A549 (cell line): ENCODE measurements around the gene SPPL2A. TPM values are rescaled to one million over a fixed set of nuclear protein-coding genes. Genes with fewer than 3 reads are reported as not detected.

Source experiments
- ATAC-seq, 2 experiments: fragments of 200-7000 bp in 1 of 2; fragments of >200 bp in 1 of 2; cut with Nextera tagmentation in 1 of 2; cut with Tn5 transposase in 1 of 2; 3 replicates each; pipeline versions ENCODE4 v1.8.0 to v1.9.1; 2018 to 2020; ENCODE audit warnings: mild to moderate bottlenecking in 1 of 2, moderate library complexity in 1 of 2
- CTCF ChIA-PET: fragments of 300-600 bp; sonication (Branson Sonifier 250); formaldehyde crosslinking; extraction: SDS; loops from one replicate; lab custom pipeline; 2021; ENCODE audit warnings: antibody characterized with exemption, inconsistent platforms; lab: Yijun Ruan, JAX
- POLR2A ChIA-PET: fragments of 350-600 bp; formaldehyde crosslinking; extraction: SDS; loops from one replicate; lab custom pipeline; 2021; ENCODE audit warnings: antibody characterized with exemption, inconsistent platforms; lab: Yijun Ruan, JAX
- DNase-seq, 2 experiments: peaks; one replicate each; pipeline versions ENCODE4 v3.0.0 to v3.0.0-alpha.2; 2011 to 2016; ENCODE audit warnings: low read depth in 1 of 2, low spot score in 1 of 2
- FAIRE-seq: peaks from 2 replicates; lab custom pipeline; 2011; peaks lifted over from hg19 to GRCh38; lab: Jason Lieb, UNC
- H3K27ac ChIP-seq, 2 experiments: fragments of >200 bp; sonication (Bioruptor Twin); formaldehyde crosslinking; 3 replicates each; pipeline ENCODE4 v1.5.1; 2016 to 2017
- H3K4me1 ChIP-seq: fragments of >200 bp; sonication (Bioruptor Twin); formaldehyde crosslinking; 3 replicates; pipeline ENCODE4 v1.6.1; 2016
- H3K4me2 ChIP-seq: fragments of >200 bp; sonication (Bioruptor Twin); formaldehyde crosslinking; 3 replicates; pipeline ENCODE4 v1.6.1; 2016
- H3K4me3 ChIP-seq: fragments of >200 bp; sonication (Bioruptor Twin); formaldehyde crosslinking; 3 replicates; pipeline ENCODE4 v1.5.1; 2016
- H3K9me3 ChIP-seq: fragments of >200 bp; sonication (Bioruptor Twin); formaldehyde crosslinking; 3 replicates; pipeline ENCODE4 v1.6.1; 2016
- BHLHE40 ChIP-seq: IDR thresholded peaks from 2 replicates; pipeline ENCODE4 v1.6.1; 2012; ENCODE audit warnings: low read depth, low read length, inconsistent platforms
- CBX2 ChIP-seq: fragments of 200-600 bp; sonication (generic); IDR thresholded peaks from 2 replicates; pipeline ENCODE4 v1.6.1; 2016; ENCODE audit warnings: low read depth, mild to moderate bottlenecking, borderline replicate concordance
- CBX8 ChIP-seq: fragments of 200-600 bp; sonication (generic); IDR thresholded peaks from 2 replicates; pipeline ENCODE4 v1.6.1; 2016
- CHD2 ChIP-seq: fragments of 150-350 bp; IDR thresholded peaks from 2 replicates; pipeline ENCODE4 v1.6.1; 2014; ENCODE audit warnings: low read length; ENCODE audit not compliant: partially characterized antibody
- CTCF ChIP-seq: fragments of >200 bp; sonication (Bioruptor Twin); formaldehyde crosslinking; IDR thresholded peaks from 3 replicates; pipeline ENCODE4 v1.5.1; 2016
- EHF ChIP-seq: fragments of 250-450 bp; sonication (Bioruptor Pico); IDR thresholded peaks from 2 replicates; pipeline ENCODE4 v1.5.0; 2020; ENCODE audit warnings: mild to moderate bottlenecking
- EHMT2 ChIP-seq: fragments of 200-600 bp; sonication (generic); IDR thresholded peaks from 2 replicates; pipeline ENCODE4 v1.6.1; 2016; ENCODE audit warnings: antibody characterized with exemption, low read depth, mild to moderate bottlenecking, moderate library complexity
- EP300 ChIP-seq, 2 experiments: fragments of >200 bp; sonication (Bioruptor Twin); formaldehyde crosslinking; IDR thresholded peaks; 2 replicates in 1 of 2; 3 replicates in 1 of 2; pipeline ENCODE4 v1.6.1; 2016 to 2017
- FOSB ChIP-seq: fragments of 250-450 bp; sonication (Bioruptor Pico); IDR thresholded peaks from 2 replicates; pipeline ENCODE4 v1.5.0; 2020; ENCODE audit warnings: mild to moderate bottlenecking, moderate library complexity
- FOXS1 ChIP-seq: fragments of 250-450 bp; sonication (Bioruptor Pico); IDR thresholded peaks from 2 replicates; pipeline ENCODE4 v1.5.0; 2020; ENCODE audit warnings: mild to moderate bottlenecking, moderate library complexity
- HEYL ChIP-seq: fragments of 250-450 bp; sonication (Bioruptor Pico); IDR thresholded peaks from 2 replicates; pipeline ENCODE4 v1.8.0; 2021; ENCODE audit warnings: mild to moderate bottlenecking, moderate library complexity
- HMGXB4 ChIP-seq: fragments of 250-450 bp; sonication (Bioruptor Pico); IDR thresholded peaks from 2 replicates; pipeline ENCODE4 v1.5.0; 2021; ENCODE audit warnings: mild to moderate bottlenecking, moderate library complexity, borderline replicate concordance
- HOXB13 ChIP-seq: fragments of 250-450 bp; sonication (Bioruptor Pico); IDR thresholded peaks from 2 replicates; pipeline ENCODE4 v1.5.0; 2020; ENCODE audit warnings: low read depth, mild to moderate bottlenecking, moderate library complexity
- HOXB5 ChIP-seq: fragments of 250-450 bp; sonication (Bioruptor Pico); IDR thresholded peaks from 2 replicates; pipeline ENCODE4 v1.5.0; 2020; ENCODE audit warnings: mild to moderate bottlenecking, moderate library complexity
- JUNB ChIP-seq: fragments of >200 bp; sonication (Bioruptor Twin); formaldehyde crosslinking; IDR thresholded peaks from 2 replicates; pipeline ENCODE4 v1.6.1; 2016
- KDM5A ChIP-seq: fragments of 200-600 bp; sonication (generic); IDR thresholded peaks from 2 replicates; pipeline ENCODE4 v1.6.1; 2016; ENCODE audit warnings: antibody characterized with exemption, mild to moderate bottlenecking
- MAFK ChIP-seq: fragments of 450-650 bp; IDR thresholded peaks from 2 replicates; pipeline ENCODE4 v1.6.1; 2014; ENCODE audit not compliant: partially characterized antibody
- NR3C1 ChIP-seq: fragments of >200 bp; sonication (Bioruptor Twin); formaldehyde crosslinking; IDR thresholded peaks from 3 replicates; pipeline ENCODE4 v1.6.1; 2017
- POLR2AphosphoS2 ChIP-seq: conservative IDR thresholded peaks from 2 replicates; pipeline ENCODE4 v1.6.1; 2012; ENCODE audit warnings: low read length, improper control_type of control experiment, inconsistent platforms
- RAD21 ChIP-seq, 2 experiments: fragments of >200 bp in 1 of 2; sonication (Bioruptor Twin) in 1 of 2; formaldehyde crosslinking in 1 of 2; IDR thresholded peaks in 1 of 2; conservative IDR thresholded peaks in 1 of 2; 2 replicates in 1 of 2; 3 replicates in 1 of 2; pipeline ENCODE4 v1.6.1; 2012 to 2018; ENCODE audit warnings: inconsistent platforms in 1 of 2
- RARB ChIP-seq: fragments of 250-450 bp; sonication (Bioruptor Pico); IDR thresholded peaks from 2 replicates; pipeline ENCODE4 v1.8.0; 2021; ENCODE audit warnings: mild to moderate bottlenecking, moderate library complexity
- REST ChIP-seq: fragments of 200-600 bp; sonication (generic); IDR thresholded peaks from 2 replicates; pipeline ENCODE4 v1.6.1; 2016; ENCODE audit warnings: antibody characterized with exemption, mild to moderate bottlenecking, moderate library complexity
- SMC3 ChIP-seq: fragments of >200 bp; sonication (Bioruptor Twin); formaldehyde crosslinking; IDR thresholded peaks from 3 replicates; pipeline ENCODE4 v1.6.1; 2018; ENCODE audit warnings: inconsistent platforms
- TP53 ChIP-seq: fragments of 250-450 bp; sonication (Bioruptor Pico); IDR thresholded peaks from 2 replicates; pipeline ENCODE4 v1.5.0; 2021; ENCODE audit warnings: mild to moderate bottlenecking, moderate library complexity
- ZFP36 ChIP-seq: fragments of 450-650 bp; IDR thresholded peaks from 2 replicates; pipeline ENCODE4 v1.6.1; 2014; ENCODE audit warnings: borderline replicate concordance; ENCODE audit not compliant: partially characterized antibody
- ZSCAN20 ChIP-seq: fragments of 250-450 bp; sonication (Bioruptor Pico); IDR thresholded peaks from 2 replicates; pipeline ENCODE4 v1.8.0; 2022; ENCODE audit warnings: mild to moderate bottlenecking, moderate library complexity
- WGBS: methylation state at CpG from one replicate; pipeline ENCODE4 v1.1.6; 2017; ENCODE audit errors: missing lambda C conversion rate; 5-methylcytosine and 5-hydroxymethylcytosine counted together
- polyA plus RNA-seq, 4 experiments: library from polyadenylated mRNA; depleted of rRNA in 3 of 4; stranded (reverse); fragments of >200 nt; fragmentation: RNase III in 1 of 4; extraction: RNeasy Plus Mini Kit Qiagen cat#74134 plus additional on column Dnase treatment in 1 of 4; gene quantifications; 2 replicates in 3 of 4; 3 replicates in 1 of 4; pipeline ENCODE4 v1.2.3, GENCODE V29; 2011 to 2017

The SPPL2A gene
- polyA plus RNA-seq, 2 of the 4 experiments (the other 2 are of a cell fraction): 87.7 to 138 TPM

- ChIA-PET POLR2A (no interaction called here), CTCF (interaction anchor here (0.7 to 1.0 kb wide), 2 partner anchors 61 to 124 kb away, joined by 4 to 5 read pairs; no protein-coding TSS in a partner anchor)
- Histone ChIP-seq H3K9me3 (no peaks in the 10 kb centered on the region), H3K4me3 (no peak overlapping the region), H3K27ac (no peak overlapping the region), H3K4me2 (no peak overlapping the region), H3K4me1 (no peaks in the 10 kb centered on the region)
- DNase-seq (no peak), ATAC-seq (no peak), FAIRE-seq (no peak)
- TF ChIP-seq EHF (CRISPR knock-in tag) (no peak), JUNB (no peak), TP53 (no peak), ZSCAN20 (CRISPR knock-in tag) (no peak), FOXS1 (CRISPR knock-in tag) (no peak), RARB (CRISPR knock-in tag) (no peak), REST (no peak), RAD21 (conservative IDR thresholded peaks at IDR 0.05 in 1 of 2, IDR thresholded peaks at IDR 0.05 in 1 of 2) (no peak), MAFK (no peak), NR3C1 (no peak), CBX2 (no peak), CBX8 (no peak), KDM5A (no peak), EP300 (IDR thresholded peaks at IDR 0.05) (no peak), HEYL (CRISPR knock-in tag) (no peak), SMC3 (no peak), FOSB (no peak), ZFP36 (no peak)
- WGBS: 88% methylated on average over 8 of the region's 8 CpGs
These were observed 28.7 kb downstream of the SPPL2A start for GRCh38 chr15:50736823-50737222.

GRCh38 chr15:50735156-50735555 is 30.4 kb downstream of the SPPL2A start:
- Histone ChIP-seq H3K27ac (no peak overlapping the region), H3K4me1 (no peaks in the 10 kb centered on the region), H3K4me3 (no peak overlapping the region), H3K4me2 (no peak overlapping the region), H3K9me3 (no peaks in the 10 kb centered on the region)
- WGBS: 75% methylated on average over 4 of the region's 4 CpGs
- TF ChIP-seq HMGXB4: no peak
- TF ChIP-seq KDM5A: no peak
- no peak for TF ChIP-seq CTCF
- TF ChIP-seq HOXB13 (CRISPR knock-in tag): no peak
- no peak for TF ChIP-seq BHLHE40
- TF ChIP-seq EHMT2: no peak
- TF ChIP-seq POLR2AphosphoS2: no peak
- TF ChIP-seq HOXB5 (CRISPR knock-in tag): no peak
- TF ChIP-seq CHD2: no peak
- ChIA-PET POLR2A (no interaction called here), CTCF (interaction anchor here (0.5 to 1.0 kb wide), 3 partner anchors 12 to 185 kb away, joined by 3 read pairs; no protein-coding TSS in a partner anchor)
- no peak for ATAC-seq
- no peak for DNase-seq
- FAIRE-seq: no peak
